ENCODE data around the gene HOXA10.

The HOXA10 gene

DNA sequence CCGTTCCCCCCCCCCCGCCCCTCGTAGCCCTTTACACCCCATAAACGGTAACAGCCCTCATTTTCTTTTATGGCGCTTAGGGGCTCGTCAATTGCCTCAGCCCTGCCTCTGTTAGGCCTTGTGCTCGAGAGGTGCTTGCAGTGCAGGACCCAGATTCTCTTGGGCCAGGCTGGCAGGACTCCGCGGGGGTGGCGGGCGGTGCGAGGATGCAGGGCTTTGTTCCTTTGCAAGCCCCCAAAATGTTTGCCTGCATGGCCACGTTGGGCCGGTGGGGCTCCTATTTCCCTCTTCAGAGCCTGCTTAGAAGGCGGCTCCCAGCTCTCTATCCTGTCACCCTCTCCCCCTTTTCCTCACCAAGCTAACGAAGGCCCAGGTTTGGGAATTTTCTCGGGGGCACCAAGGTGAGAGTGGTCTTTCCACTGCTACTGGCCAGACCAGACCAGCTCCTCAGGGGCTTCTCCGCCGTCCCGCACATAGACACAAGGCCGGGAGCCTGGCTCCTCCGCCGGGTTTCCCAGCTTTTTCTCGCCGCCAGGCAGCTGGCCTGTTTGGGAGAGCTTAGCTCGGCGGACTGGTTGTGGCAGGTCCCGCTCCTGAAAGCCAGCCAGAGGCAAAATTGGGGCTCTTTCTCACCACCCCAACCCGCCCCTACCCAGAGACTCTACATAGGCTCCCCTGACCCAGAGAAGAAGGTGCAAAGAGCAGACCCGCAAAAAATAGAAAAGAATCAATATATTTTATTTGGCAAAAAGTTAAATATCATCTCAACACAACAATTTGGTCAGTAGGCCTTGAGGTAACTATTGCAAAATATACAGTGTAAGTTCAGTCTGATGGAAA is 12.2 kb downstream of the HOXA10 start:
- Histone ChIP-seq H3K9ac (no peak overlapping the region), H3K27ac (no peak overlapping the region), H3K79me2 (ENCODE audit: insufficient read depth, low read depth) (no peaks in the 10 kb centered on the region), H3K36me3 (ENCODE audit: insufficient read depth) (no peaks in the 10 kb centered on the region), H3K4me1 (ENCODE audit: low read depth, poor library complexity, severe bottlenecking) (no peaks in the 10 kb centered on the region), H2AFZ (ENCODE audit: low read depth) (peak overlapping the region; percentile 100; the same call in 1 of the 2 replicates), H4K20me1 (ENCODE audit: insufficient read depth) (no peaks in the 10 kb centered on the region), H3K4me3 (IDR thresholded peaks at IDR 0.05; ENCODE audit: insufficient read depth, low read depth, low read length) (no peak overlapping the region), H3K4me2 (no peak overlapping the region), H3K27me3 (ENCODE audit: insufficient read depth, low read depth) (no peaks in the 10 kb centered on the region)
- TF ChIP-seq, protein P1, sequence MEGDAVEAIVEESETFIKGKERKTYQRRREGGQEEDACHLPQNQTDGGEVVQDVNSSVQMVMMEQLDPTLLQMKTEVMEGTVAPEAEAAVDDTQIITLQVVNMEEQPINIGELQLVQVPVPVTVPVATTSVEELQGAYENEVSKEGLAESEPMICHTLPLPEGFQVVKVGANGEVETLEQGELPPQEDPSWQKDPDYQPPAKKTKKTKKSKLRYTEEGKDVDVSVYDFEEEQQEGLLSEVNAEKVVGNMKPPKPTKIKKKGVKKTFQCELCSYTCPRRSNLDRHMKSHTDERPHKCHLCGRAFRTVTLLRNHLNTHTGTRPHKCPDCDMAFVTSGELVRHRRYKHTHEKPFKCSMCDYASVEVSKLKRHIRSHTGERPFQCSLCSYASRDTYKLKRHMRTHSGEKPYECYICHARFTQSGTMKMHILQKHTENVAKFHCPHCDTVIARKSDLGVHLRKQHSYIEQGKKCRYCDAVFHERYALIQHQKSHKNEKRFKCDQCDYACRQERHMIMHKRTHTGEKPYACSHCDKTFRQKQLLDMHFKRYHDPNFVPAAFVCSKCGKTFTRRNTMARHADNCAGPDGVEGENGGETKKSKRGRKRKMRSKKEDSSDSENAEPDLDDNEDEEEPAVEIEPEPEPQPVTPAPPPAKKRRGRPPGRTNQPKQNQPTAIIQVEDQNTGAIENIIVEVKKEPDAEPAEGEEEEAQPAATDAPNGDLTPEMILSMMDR (conservative IDR thresholded peaks at IDR 0.05; ENCODE audit: low read depth, low read length) = no peak

DNA sequence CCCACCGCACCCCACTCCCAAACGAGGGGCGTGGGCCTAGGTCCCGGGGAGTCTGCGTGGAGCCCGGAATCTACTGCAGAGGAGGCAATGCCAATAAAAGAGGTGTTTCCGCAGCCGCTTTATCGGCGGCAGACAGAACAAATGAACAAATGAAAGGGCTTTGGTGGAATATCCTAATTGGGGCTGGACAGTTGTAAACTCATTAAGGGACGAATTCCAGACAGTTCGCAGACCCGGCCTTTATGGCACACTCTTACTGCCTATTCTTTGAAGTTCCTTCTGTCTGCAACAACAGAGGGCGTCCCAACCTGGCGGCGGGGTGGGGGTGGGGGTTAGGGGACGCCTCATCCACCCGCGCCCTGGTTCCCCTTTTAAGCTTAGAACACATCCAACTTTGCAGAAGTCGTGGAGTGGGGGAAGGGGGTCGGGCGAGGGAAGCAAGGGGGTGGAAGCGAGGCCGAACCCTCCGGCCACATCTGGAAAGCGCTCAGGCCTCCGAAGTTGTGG is 12.9 kb downstream of the HOXA10 start:
- H3K4me1 ChIP-seq (ENCODE audit: low read depth, poor library complexity, severe bottlenecking) = no peaks in the 10 kb centered on the region
- peak overlapping the region; percentile 80; the same call in 1 of the 2 replicates for H3K9ac ChIP-seq
- H3K4me3 ChIP-seq (IDR thresholded peaks at IDR 0.05; ENCODE audit: insufficient read depth, low read depth, low read length) = no peak overlapping the region
- H3K27me3 ChIP-seq (ENCODE audit: insufficient read depth, low read depth) = no peaks in the 10 kb centered on the region
- peak overlapping the region; percentile 100 for H2AFZ ChIP-seq (ENCODE audit: low read depth)
- no peak overlapping the region for H3K27ac ChIP-seq
- TF ChIP-seq, protein P1 (conservative IDR thresholded peaks at IDR 0.05; ENCODE audit: low read depth, low read length) = peak; percentile 72
- H3K79me2 ChIP-seq (ENCODE audit: insufficient read depth, low read depth) = no peaks in the 10 kb centered on the region
- no peaks in the 10 kb centered on the region for H3K36me3 ChIP-seq (ENCODE audit: insufficient read depth)
- H4K20me1 ChIP-seq (ENCODE audit: insufficient read depth) = no peaks in the 10 kb centered on the region
- peak overlapping the region; percentile 75 for H3K4me2 ChIP-seq

DNA sequence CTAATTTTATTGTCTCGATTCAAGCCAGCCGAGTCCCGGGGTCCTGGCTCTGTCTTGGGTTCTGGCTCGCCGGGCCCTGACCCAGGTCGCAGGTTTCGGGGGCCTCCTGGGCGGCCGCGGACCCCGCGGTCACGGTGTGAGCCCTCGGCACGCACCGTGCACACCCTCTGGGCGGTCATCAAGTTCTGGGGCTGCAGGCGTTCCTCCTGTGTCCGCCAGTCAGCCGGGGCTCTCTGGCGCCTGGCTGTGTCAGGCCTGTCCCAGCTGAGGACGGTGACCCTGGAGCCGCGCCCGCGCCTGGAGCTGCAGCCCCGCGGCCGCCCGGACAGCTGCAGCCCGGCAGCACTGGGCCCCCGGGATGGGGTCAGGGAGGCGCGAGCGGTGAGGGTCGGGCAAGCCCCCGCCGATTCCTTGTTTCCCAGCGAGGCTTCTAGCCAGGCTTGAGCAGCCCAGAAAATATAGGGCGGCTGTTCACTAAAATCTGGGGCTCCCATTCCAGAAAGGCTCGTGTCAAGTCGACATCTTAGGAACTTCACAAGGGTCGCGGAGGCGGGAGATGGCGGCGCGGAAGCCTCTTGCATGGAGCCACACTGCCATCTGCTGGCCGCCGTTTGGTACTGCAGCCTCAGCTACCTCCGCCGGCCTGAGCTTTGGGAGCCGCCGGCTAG is 13.4 kb downstream of the HOXA10 start:
- Histone ChIP-seq H3K27ac (peak overlapping the region; percentile 38), H3K9ac (peak overlapping the region; percentile 80), H3K27me3 (ENCODE audit: insufficient read depth, low read depth) (no peaks in the 10 kb centered on the region)

GRCh38 chr7:27160145-27160545 is 14.0 kb downstream of the HOXA10 start:
- TF ChIP-seq, protein P1 (conservative IDR thresholded peaks at IDR 0.05; ENCODE audit: low read depth, low read length) = no peak
- no peaks in the 10 kb centered on the region for H3K36me3 ChIP-seq (ENCODE audit: insufficient read depth)
- no peak overlapping the region for H3K27ac ChIP-seq
- no peaks in the 10 kb centered on the region for H3K79me2 ChIP-seq (ENCODE audit: insufficient read depth, low read depth)
- no peaks in the 10 kb centered on the region for H3K27me3 ChIP-seq (ENCODE audit: insufficient read depth, low read depth)
- H3K9ac ChIP-seq = peak overlapping the region; percentile 80; the same call in 1 of the 2 replicates
- H3K4me2 ChIP-seq = peak overlapping the region; percentile 75
- no peaks in the 10 kb centered on the region for H3K4me1 ChIP-seq (ENCODE audit: low read depth, poor library complexity, severe bottlenecking)
- H2AFZ ChIP-seq (ENCODE audit: low read depth) = peak overlapping the region; percentile 100
- H4K20me1 ChIP-seq (ENCODE audit: insufficient read depth) = no peaks in the 10 kb centered on the region
- no peak overlapping the region for H3K4me3 ChIP-seq (IDR thresholded peaks at IDR 0.05; ENCODE audit: insufficient read depth, low read depth, low read length)

More for the DNA sequence above, 13.4 kb downstream of the HOXA10 start:
- TF ChIP-seq, protein P1 (conservative IDR thresholded peaks at IDR 0.05; ENCODE audit: low read depth, low read length) = peak; percentile 99
- H3K79me2 ChIP-seq (ENCODE audit: insufficient read depth, low read depth) = no peaks in the 10 kb centered on the region
- H3K4me1 ChIP-seq (ENCODE audit: low read depth, poor library complexity, severe bottlenecking) = no peaks in the 10 kb centered on the region
- peak overlapping the region; percentile 75 for H3K4me2 ChIP-seq
- H4K20me1 ChIP-seq (ENCODE audit: insufficient read depth) = no peaks in the 10 kb centered on the region
- no peak overlapping the region for H3K4me3 ChIP-seq (IDR thresholded peaks at IDR 0.05; ENCODE audit: insufficient read depth, low read depth, low read length)
- peak overlapping the region; percentile 100 for H2AFZ ChIP-seq (ENCODE audit: low read depth)
- H3K36me3 ChIP-seq (ENCODE audit: insufficient read depth) = no peaks in the 10 kb centered on the region
